Liver (tissue), 9 donors: ENCODE results near the gene CPSF6. TPM values are rescaled to one million over a fixed set of nuclear protein-coding genes. Genes with fewer than 3 reads are reported as not detected.

Experiments used
- DNase-seq: peaks from one replicate; pipeline ENCODE4 v3.0.0-alpha.2; 2017; ENCODE audit warnings: low spot score
- H3K27ac ChIP-seq, 2 donors: one replicate each; pipeline ENCODE4 v1.7.0; 2013; ENCODE audit warnings: inconsistent platforms in 2 of 2, low read length in 2 of 2, control low read depth in 1 of 2, low read depth in 1 of 2, mild to moderate bottlenecking in 1 of 2
- H3K27me3 ChIP-seq, 4 donors: one replicate each; pipeline versions ENCODE4 v1.6.1 to v1.7.0; 2013; ENCODE audit warnings: low read length in 3 of 4, inconsistent platforms in 1 of 4, mild to moderate bottlenecking in 1 of 4, moderate library complexity in 1 of 4; ENCODE audit not compliant: control insufficient read depth in 4 of 4, insufficient read depth in 4 of 4
- H3K36me3 ChIP-seq, 4 donors: one replicate each; pipeline versions ENCODE4 v1.6.1 to v1.7.0; 2013; ENCODE audit warnings: low read length in 3 of 4, mild to moderate bottlenecking in 3 of 4, low read depth in 1 of 4, moderate library complexity in 1 of 4; ENCODE audit not compliant: control insufficient read depth in 4 of 4, insufficient read depth in 3 of 4
- H3K4me1 ChIP-seq, 4 donors: one replicate each; pipeline versions ENCODE4 v1.6.1 to v1.7.0; 2013; ENCODE audit warnings: low read length in 3 of 4, mild to moderate bottlenecking in 3 of 4, moderate library complexity in 1 of 4; ENCODE audit not compliant: control insufficient read depth in 4 of 4, insufficient read depth in 4 of 4
- H3K4me3 ChIP-seq, 3 donors: one replicate each; pipeline versions ENCODE4 v1.6.1 to v1.7.0; 2013; ENCODE audit warnings: low read length in 3 of 3, control low read depth in 1 of 3, low read depth in 1 of 3, mild to moderate bottlenecking in 1 of 3
- H3K9ac ChIP-seq, 2 donors: one replicate each; pipeline ENCODE4 v1.7.0; 2013; ENCODE audit warnings: low read length in 2 of 2, mild to moderate bottlenecking in 2 of 2, moderate library complexity in 2 of 2, control low read depth in 1 of 2, low read depth in 1 of 2
- H3K9me3 ChIP-seq, 4 donors: one replicate each; pipeline versions ENCODE4 v1.6.1 to v1.7.0; 2013; ENCODE audit warnings: low read length in 3 of 4; ENCODE audit not compliant: control insufficient read depth in 4 of 4
- FOXA2 ChIP-seq: IDR thresholded peaks from 2 replicates; pipeline ENCODE4 v1.6.1; 2016; ENCODE audit warnings: antibody characterized with exemption
- HNF4A ChIP-seq, 2 donors: conservative IDR thresholded peaks; 2 replicates each; pipeline ENCODE4 v1.6.1; 2016; ENCODE audit warnings: antibody characterized with exemption in 2 of 2, mild to moderate bottlenecking in 2 of 2
- JUND ChIP-seq, 2 donors: IDR thresholded peaks; 2 replicates each; pipeline ENCODE4 v1.6.1; 2016; ENCODE audit warnings: antibody characterized with exemption in 2 of 2
- MAX ChIP-seq: IDR thresholded peaks from 2 replicates; pipeline ENCODE4 v1.6.1; 2016; ENCODE audit warnings: antibody characterized with exemption
- RAD21 ChIP-seq, 2 donors: IDR thresholded peaks; 2 replicates each; pipeline ENCODE4 v1.6.1; 2016; ENCODE audit warnings: antibody characterized with exemption in 2 of 2, mild to moderate bottlenecking in 2 of 2
- REST ChIP-seq: IDR thresholded peaks from 2 replicates; pipeline ENCODE4 v1.6.1; 2016; ENCODE audit warnings: antibody characterized with exemption, mild to moderate bottlenecking
- SP1 ChIP-seq: IDR thresholded peaks from 2 replicates; pipeline ENCODE4 v1.6.1; 2018; ENCODE audit warnings: antibody characterized with exemption, mild to moderate bottlenecking
- WGBS: extraction: QIAGEN DNeasy Blood & Tissue Kit; methylation state at CpG from one replicate; pipeline ENCODE4 v1.1.7; 2013; 5-methylcytosine and 5-hydroxymethylcytosine counted together
- polyA plus RNA-seq, 2 donors: library from polyadenylated mRNA; stranded (reverse) in 1 of 2; unstranded in 1 of 2; fragments of 200-250 nt in 1 of 2; fragments of >200 nt in 1 of 2; fragmentation: Nextera tagmentation in 1 of 2; extraction: Ambion mirVana in 1 of 2; gene quantifications; one replicate each; pipeline versions ENCODE4 v1.2.1 to v1.2.3, GENCODE V29; 2013 to 2015
- total RNA-seq, 2 donors: library from RNA; depleted of rRNA; stranded (reverse); fragments of >200 nt; gene quantifications; one replicate each; pipeline ENCODE4 v1.2.3, GENCODE V29; 2014
- donor health status: healthy.
- donor health status: healthy.
- donor health status: healthy.
- donor health status: healthy.
- donor health status: healthy.

Gene CPSF6
- total and polyA plus RNA-seq, 4 donors, result 10.8 to 21.1 (median 17.4) TPM

- Histone ChIP-seq H3K36me3 (no peaks in the 10 kb centered on the region), H3K9me3 (peaks cover 0 to 4% (median 0%) of the 10 kb centered on the region in 4 donors), H3K27me3 (no peaks in the 10 kb centered on the region), H3K27ac (no peak overlapping the region), H3K4me1 (peaks cover 0 to 16% (median under 1%) of the 10 kb centered on the region in 4 donors), H3K4me3 (no peak overlapping the region), H3K9ac (no peak overlapping the region)
- no peak for DNase-seq
- WGBS, result 29% methylated on average over 1 of the region's 1 CpG
- TF ChIP-seq RAD21 (IDR thresholded peaks at IDR 0.05) (no peak), HNF4A (conservative IDR thresholded peaks at IDR 0.05) (no peak), SP1 (no peak), MAX (no peak), REST (no peak), JUND (IDR thresholded peaks at IDR 0.05) (no peak), FOXA2 (no peak)
These were observed 82.0 kb downstream of the CPSF6 start for GRCh38 chr12:69321351-69321750.

Other genes with a start within 250 kb of the CPSF6 start
- 100 to 1,000 TPM in 1 of 2 donors, 10 to 100 TPM in 1; 24.7 to 141 TPM for gene LYZ, start 108.8 kb downstream of the CPSF6 start, total RNA-seq
- 10 to 100 TPM; 11.5 to 42.3 TPM for gene LYZ, start 108.8 kb downstream of the CPSF6 start, polyA plus RNA-seq
- 10 to 100 TPM; 20.3 to 23.8 TPM for gene YEATS4, start 120.2 kb downstream of the CPSF6 start, total RNA-seq
- 10 to 100 TPM in 1 of 2 donors, 1 to 10 TPM in 1; 9.9 to 10.6 TPM for gene YEATS4, start 120.2 kb downstream of the CPSF6 start, polyA plus RNA-seq
- gene FRS2, start 230.8 kb downstream of the CPSF6 start, total RNA-seq, result 10 to 100 TPM; 22.2 to 24.0 TPM
- 10 to 100 TPM in 1 of 2 donors, 1 to 10 TPM in 1; 7.0 to 21.6 TPM for gene FRS2, start 230.8 kb downstream of the CPSF6 start, polyA plus RNA-seq